ENCODE measurements around the gene ZNF19. TPM values are rescaled to one million over a fixed set of nuclear protein-coding genes. Genes with fewer than 3 reads are reported as not detected.
"Not testable (repeated sequence)": the region's sequence is repeated elsewhere in the genome, so short reads cannot be mapped to it uniquely, and the experiment has no call there.

The ZNF19 gene
- total RNA-seq, 3 donors from 2014 or later, result 7.4 to 8.5 (median 7.8) TPM

GRCh38 chr16:71514476-71514875 lies 25.4 kb upstream of the ZNF19 start:
- ATAC-seq, result no peak
- intact Hi-C loops (cut with DNase I, micrococcal nuclease), result no loop called here

DNA sequence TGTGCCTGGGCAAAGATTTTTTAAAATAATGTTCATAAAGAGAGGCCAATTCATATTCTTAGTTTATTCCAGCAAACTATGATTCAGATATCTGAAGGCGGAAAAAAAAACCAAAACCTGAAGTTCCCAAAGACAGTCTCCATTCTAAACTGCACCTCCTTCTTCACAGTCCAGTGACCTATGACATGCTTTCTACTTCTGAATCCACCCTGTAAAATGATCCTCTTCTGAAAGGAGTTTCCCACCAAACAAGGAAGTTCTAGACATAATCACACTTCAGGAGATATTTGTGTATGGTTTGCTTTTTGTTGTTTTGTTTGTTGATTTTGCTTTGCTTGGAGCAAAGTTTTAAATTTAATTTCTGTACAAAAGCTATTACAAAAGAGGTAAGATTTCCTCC lies 24.2 kb upstream of the ZNF19 start:
- no peak overlapping the region for H3K4me3 ChIP-seq
- TF ChIP-seq, protein P1, sequence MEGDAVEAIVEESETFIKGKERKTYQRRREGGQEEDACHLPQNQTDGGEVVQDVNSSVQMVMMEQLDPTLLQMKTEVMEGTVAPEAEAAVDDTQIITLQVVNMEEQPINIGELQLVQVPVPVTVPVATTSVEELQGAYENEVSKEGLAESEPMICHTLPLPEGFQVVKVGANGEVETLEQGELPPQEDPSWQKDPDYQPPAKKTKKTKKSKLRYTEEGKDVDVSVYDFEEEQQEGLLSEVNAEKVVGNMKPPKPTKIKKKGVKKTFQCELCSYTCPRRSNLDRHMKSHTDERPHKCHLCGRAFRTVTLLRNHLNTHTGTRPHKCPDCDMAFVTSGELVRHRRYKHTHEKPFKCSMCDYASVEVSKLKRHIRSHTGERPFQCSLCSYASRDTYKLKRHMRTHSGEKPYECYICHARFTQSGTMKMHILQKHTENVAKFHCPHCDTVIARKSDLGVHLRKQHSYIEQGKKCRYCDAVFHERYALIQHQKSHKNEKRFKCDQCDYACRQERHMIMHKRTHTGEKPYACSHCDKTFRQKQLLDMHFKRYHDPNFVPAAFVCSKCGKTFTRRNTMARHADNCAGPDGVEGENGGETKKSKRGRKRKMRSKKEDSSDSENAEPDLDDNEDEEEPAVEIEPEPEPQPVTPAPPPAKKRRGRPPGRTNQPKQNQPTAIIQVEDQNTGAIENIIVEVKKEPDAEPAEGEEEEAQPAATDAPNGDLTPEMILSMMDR (IDR thresholded peaks at IDR 0.05), result no peak
- no peaks in the 10 kb centered on the region for H3K36me3 ChIP-seq (ENCODE audit: low read depth)
- H3K4me1 ChIP-seq (ENCODE audit: low read depth), result peaks cover 4% of the 10 kb centered on the region
- no peaks in the 10 kb centered on the region for H3K9me3 ChIP-seq
- intact Hi-C loops (cut with DNase I, micrococcal nuclease), result no loop called here
- DNase-seq (no peak), ATAC-seq (peak; percentile 53)

More at GRCh38 chr16:71514476-71514875, 25.4 kb upstream of the ZNF19 start:
- TF ChIP-seq, protein P1 (IDR thresholded peaks at IDR 0.05), result no peak
- H3K36me3 ChIP-seq (ENCODE audit: low read depth), result no peaks in the 10 kb centered on the region
- DNase-seq, result no peak
- H3K4me3 ChIP-seq, result no peak overlapping the region
- peaks cover 4% of the 10 kb centered on the region for H3K4me1 ChIP-seq (ENCODE audit: low read depth)
- H3K9me3 ChIP-seq, result no peaks in the 10 kb centered on the region

- no peaks in the 10 kb centered on the region for H3K36me3 ChIP-seq (ENCODE audit: low read depth)
- TF ChIP-seq, protein P1 (IDR thresholded peaks at IDR 0.05), result no peak
- H3K4me3 ChIP-seq, result no peak overlapping the region
- DNase-seq (no peak), ATAC-seq (no peak)
- no peaks in the 10 kb centered on the region for H3K9me3 ChIP-seq
- no peaks in the 10 kb centered on the region for H3K4me1 ChIP-seq (ENCODE audit: low read depth)
- intact Hi-C loops (cut with DNase I, micrococcal nuclease), result no loop called here
Observed at GRCh38 chr16:71507061-71507460, 17.9 kb upstream of the ZNF19 start.

GRCh38 chr16:71504901-71505300 lies 15.8 kb upstream of the ZNF19 start:
- ATAC-seq, result no peak
- TF ChIP-seq, protein P1 (IDR thresholded peaks at IDR 0.05), result no peak

DNA sequence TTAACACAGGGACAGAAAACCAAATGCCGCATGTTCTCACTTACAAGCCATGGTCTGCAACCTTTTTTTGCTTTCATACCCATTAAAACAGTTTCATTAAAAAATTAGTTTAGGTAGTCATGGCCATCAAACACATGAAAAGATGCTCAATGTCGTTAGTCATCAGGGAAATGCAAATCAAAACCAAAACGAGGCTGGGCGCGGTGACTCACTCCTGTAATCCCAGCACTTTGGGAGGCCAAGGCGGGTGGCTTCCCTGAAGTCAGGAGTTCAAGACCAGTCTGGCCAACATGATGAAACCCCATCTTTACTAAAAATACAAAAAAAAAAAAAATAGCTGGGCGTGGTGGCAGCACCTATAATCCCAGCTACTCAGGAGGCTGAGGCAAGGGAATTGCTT lies 14.9 kb upstream of the ZNF19 start:
- H3K9me3 ChIP-seq; H3K4me3 ChIP-seq; ATAC-seq; DNase-seq; H3K4me1 ChIP-seq (ENCODE audit: low read depth); H3K36me3 ChIP-seq (ENCODE audit: low read depth): not testable (repeated sequence)
- intact Hi-C loops (cut with DNase I, micrococcal nuclease), result loop anchor here in 1 of 2 donors (5.0 kb wide), 1 partner anchor 92 kb away; no protein-coding TSS in a partner anchor

More at GRCh38 chr16:71504901-71505300, 15.8 kb upstream of the ZNF19 start:
- H3K36me3 ChIP-seq (ENCODE audit: low read depth), result no peaks in the 10 kb centered on the region
- H3K9me3 ChIP-seq, result no peaks in the 10 kb centered on the region
- no peak overlapping the region for H3K4me3 ChIP-seq
- no peak for DNase-seq
- H3K4me1 ChIP-seq (ENCODE audit: low read depth), result no peaks in the 10 kb centered on the region
- intact Hi-C loops (cut with DNase I, micrococcal nuclease), result loop anchor here in 1 of 2 donors (5.0 kb wide), 1 partner anchor 93 kb away; no protein-coding TSS in a partner anchor

DNA sequence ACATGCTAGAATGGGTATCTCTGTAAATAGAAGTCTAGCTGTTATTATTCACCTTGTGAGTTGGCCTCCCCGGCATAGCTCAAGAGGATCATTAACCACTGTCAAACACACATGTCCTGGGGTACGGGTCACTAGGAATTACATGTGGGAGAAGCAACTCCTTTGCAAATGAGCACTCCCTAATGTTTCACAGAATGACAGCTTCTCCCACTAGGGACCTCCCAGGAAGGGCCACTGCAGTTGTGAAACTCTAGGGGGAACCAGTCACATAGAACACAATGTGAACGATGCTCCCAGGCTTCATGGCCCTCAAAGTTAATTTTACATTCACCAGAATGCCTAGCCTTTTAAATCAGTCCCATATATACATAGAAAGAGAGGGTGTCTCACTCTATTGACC lies 12.4 kb upstream of the ZNF19 start:
- H3K9me3 ChIP-seq, result no peaks in the 10 kb centered on the region
- intact Hi-C loops (cut with DNase I, micrococcal nuclease), result loop anchor here (2.0 to 5.0 kb wide), 2 partner anchors 89 kb away; no protein-coding TSS in a partner anchor
- no peak overlapping the region for H3K4me3 ChIP-seq
- no peaks in the 10 kb centered on the region for H3K4me1 ChIP-seq (ENCODE audit: low read depth)
- no peak for ATAC-seq
- DNase-seq, result no peak
- TF ChIP-seq, protein P1 (IDR thresholded peaks at IDR 0.05), result no peak
- no peaks in the 10 kb centered on the region for H3K36me3 ChIP-seq (ENCODE audit: low read depth)
